IgD-negative memory B cell (primary cell): ENCODE measurements around the gene EIF2B2. TPM values are rescaled to one million over a fixed set of nuclear protein-coding genes. Genes with fewer than 3 reads are reported as not detected.
"Not testable (repeated sequence)": the region's sequence is repeated elsewhere in the genome, so short reads cannot be mapped to it uniquely, and the experiment has no call there.

Experiments used
- H3K27ac Mint-ChIP-seq, 3 donors: one replicate each; pipeline ENCODE4 v1.8.0; 2020 to 2022; ENCODE audit warnings: mild to moderate bottlenecking in 3 of 3, mixed read lengths in 3 of 3, moderate library complexity in 1 of 3
- H3K27me3 Mint-ChIP-seq: one replicate; pipeline ENCODE4 v1.8.0; 2021; ENCODE audit warnings: mixed read lengths
- H3K36me3 Mint-ChIP-seq: one replicate; pipeline ENCODE4 v1.8.0; 2020; ENCODE audit warnings: mild to moderate bottlenecking, mixed read lengths
- H3K4me1 Mint-ChIP-seq, 3 donors: one replicate each; pipeline ENCODE4 v1.8.0; 2020 to 2022; ENCODE audit warnings: mixed read lengths in 3 of 3, mild to moderate bottlenecking in 1 of 3
- H3K4me3 Mint-ChIP-seq, 4 donors: one replicate each; pipeline ENCODE4 v1.8.0; 2020 to 2022; ENCODE audit warnings: mild to moderate bottlenecking in 4 of 4, mixed read lengths in 4 of 4, moderate library complexity in 3 of 4
- H3K9me3 Mint-ChIP-seq, 3 donors: one replicate each; pipeline ENCODE4 v1.8.0; 2020 to 2021; ENCODE audit warnings: mixed read lengths in 3 of 3, mild to moderate bottlenecking in 1 of 3
- polyA plus RNA-seq: library from polyadenylated mRNA; unstranded; fragments of 300-500 nt; fragmentation: Illumina TruSeq; gene quantifications from one replicate; pipeline ENCODE4 v1.2.3, GENCODE V29; 2021

The EIF2B2 gene
- polyA plus RNA-seq, 1 donor from 2014 or later, result 29.2 TPM

- no peak overlapping the region for H3K27ac Mint-ChIP-seq
- no peaks in the 10 kb centered on the region for H3K27me3 Mint-ChIP-seq
- no peak overlapping the region for H3K4me3 Mint-ChIP-seq
- no peaks in the 10 kb centered on the region for H3K9me3 Mint-ChIP-seq
- H3K36me3 Mint-ChIP-seq, result no peaks in the 10 kb centered on the region
- peaks cover 0 to 2% (median 0%) of the 10 kb centered on the region in 3 donors for H3K4me1 Mint-ChIP-seq
Measured at GRCh38 chr14:74979029-74979428, 23.7 kb upstream of the EIF2B2 start.

GRCh38 chr14:74979442-74980397 lies 23.0 kb upstream of the EIF2B2 start:
- Mint-ChIP-seq H3K4me1 (peaks cover 0 to 2% (median 0%) of the 10 kb centered on the region in 3 donors), H3K4me3 (no peak overlapping the region), H3K27me3 (no peaks in the 10 kb centered on the region), H3K27ac (no peak overlapping the region), H3K9me3 (no peaks in the 10 kb centered on the region), H3K36me3 (no peaks in the 10 kb centered on the region)

DNA sequence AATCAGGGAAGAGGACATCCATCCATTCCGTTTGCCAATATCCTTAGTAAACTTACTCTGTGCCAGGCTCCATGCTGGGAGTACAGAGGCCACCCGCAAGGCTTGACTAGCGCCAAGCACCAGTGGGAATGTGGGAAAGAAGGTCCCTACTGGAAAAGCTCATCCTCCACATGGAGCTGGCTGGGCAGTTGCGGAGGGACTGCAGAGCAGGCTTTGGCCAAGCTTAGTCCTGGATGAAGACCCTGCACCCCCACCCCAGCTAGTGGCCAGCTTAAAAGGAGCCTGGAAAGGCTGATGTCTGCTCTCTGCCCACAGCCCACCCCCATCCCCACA lies 22.4 kb upstream of the EIF2B2 start:
- H3K4me1 Mint-ChIP-seq, result peaks cover 0 to 2% (median 0%) of the 10 kb centered on the region in 3 donors
- no peaks in the 10 kb centered on the region for H3K9me3 Mint-ChIP-seq
- H3K27ac Mint-ChIP-seq, result no peak overlapping the region
- H3K4me3 Mint-ChIP-seq, result no peak overlapping the region
- no peaks in the 10 kb centered on the region for H3K27me3 Mint-ChIP-seq
- H3K36me3 Mint-ChIP-seq, result no peaks in the 10 kb centered on the region

DNA sequence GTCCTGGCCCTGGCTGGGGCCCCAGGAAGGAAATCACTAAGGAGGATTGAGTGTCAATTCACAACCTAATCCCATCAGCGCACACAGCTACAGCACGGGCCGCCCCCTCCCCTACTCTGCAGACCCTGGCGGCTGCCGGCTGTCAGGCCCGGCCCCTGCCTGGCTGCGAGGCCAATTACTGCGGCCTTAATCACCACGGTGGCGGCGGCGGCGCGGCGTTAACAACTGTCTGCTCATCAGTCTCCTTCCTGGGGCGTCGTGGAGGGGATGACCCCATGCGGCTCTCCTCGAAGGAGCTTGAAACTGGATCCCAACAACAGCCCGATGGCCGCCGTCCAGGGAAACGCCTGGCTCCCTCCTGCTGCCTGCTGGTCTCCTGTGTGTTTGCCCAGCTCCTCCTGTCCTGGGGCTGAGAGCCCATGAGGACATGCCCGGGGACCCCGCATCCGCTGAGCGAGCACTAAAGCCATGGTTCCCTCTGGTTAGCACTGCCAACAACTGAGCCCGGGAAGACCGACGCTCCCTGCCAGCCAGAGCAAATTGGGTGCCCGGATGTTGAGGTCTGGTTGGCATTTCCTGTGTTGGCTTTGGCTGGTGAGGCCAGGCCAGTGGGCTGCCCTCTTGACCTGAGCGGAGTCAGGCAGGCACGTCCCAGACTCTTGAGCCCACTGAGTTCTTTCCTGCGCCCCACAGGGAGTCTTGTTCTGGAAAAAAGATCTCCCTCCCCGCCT lies 21.8 kb upstream of the EIF2B2 start:
- Mint-ChIP-seq H3K4me3 (no peak overlapping the region), H3K9me3 (no peaks in the 10 kb centered on the region), H3K36me3 (no peaks in the 10 kb centered on the region), H3K27me3 (no peaks in the 10 kb centered on the region), H3K4me1 (peaks cover 0 to 2% (median 0%) of the 10 kb centered on the region in 3 donors), H3K27ac (peak overlapping the region in 1 of 3 donors; percentile 35)

- no peaks in the 10 kb centered on the region for H3K9me3 Mint-ChIP-seq
- peak overlapping the region in 1 of 3 donors; percentile 35 for H3K27ac Mint-ChIP-seq
- peaks cover 0 to 2% (median 0%) of the 10 kb centered on the region in 3 donors for H3K4me1 Mint-ChIP-seq
- no peaks in the 10 kb centered on the region for H3K36me3 Mint-ChIP-seq
- H3K4me3 Mint-ChIP-seq, result no peak overlapping the region
- no peaks in the 10 kb centered on the region for H3K27me3 Mint-ChIP-seq
Measured at GRCh38 chr14:74981462-74981782, 21.3 kb upstream of the EIF2B2 start.

DNA sequence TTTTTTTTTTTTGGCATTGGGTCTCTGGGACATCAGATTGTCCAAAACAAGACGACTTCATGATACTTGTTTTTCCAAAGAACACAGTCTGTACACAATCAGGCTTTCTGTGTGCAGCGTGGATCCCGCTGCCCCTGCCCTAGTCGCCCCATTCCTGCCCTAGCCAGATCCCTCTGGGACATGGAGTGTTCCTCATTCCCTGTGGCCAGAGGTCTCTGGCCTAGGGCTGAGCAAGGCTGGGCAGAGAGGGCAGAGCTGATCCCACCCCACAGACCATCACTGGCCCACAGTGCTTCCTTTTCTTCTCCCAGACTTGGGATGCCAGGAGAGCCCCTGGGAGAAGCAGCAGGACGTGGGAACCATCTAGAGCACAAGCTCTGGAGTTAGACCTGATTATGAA lies 20.9 kb upstream of the EIF2B2 start:
- peaks cover 0 to 2% (median 0%) of the 10 kb centered on the region in 3 donors for H3K4me1 Mint-ChIP-seq
- H3K4me3 Mint-ChIP-seq, result no peak overlapping the region
- no peaks in the 10 kb centered on the region for H3K27me3 Mint-ChIP-seq
- H3K36me3 Mint-ChIP-seq, result no peaks in the 10 kb centered on the region
- peak overlapping the region in 1 of 3 donors; percentile 35 for H3K27ac Mint-ChIP-seq
- H3K9me3 Mint-ChIP-seq, result no peaks in the 10 kb centered on the region

GRCh38 chr14:74982661-74983060 lies 20.1 kb upstream of the EIF2B2 start:
- Mint-ChIP-seq H3K9me3 (no peaks in the 10 kb centered on the region), H3K27ac (no peak overlapping the region), H3K4me1 (peaks cover 0 to 2% (median 0%) of the 10 kb centered on the region in 3 donors), H3K27me3 (no peaks in the 10 kb centered on the region), H3K4me3 (peak overlapping the region in 1 of 4 donors; percentile 54), H3K36me3 (no peaks in the 10 kb centered on the region)

DNA sequence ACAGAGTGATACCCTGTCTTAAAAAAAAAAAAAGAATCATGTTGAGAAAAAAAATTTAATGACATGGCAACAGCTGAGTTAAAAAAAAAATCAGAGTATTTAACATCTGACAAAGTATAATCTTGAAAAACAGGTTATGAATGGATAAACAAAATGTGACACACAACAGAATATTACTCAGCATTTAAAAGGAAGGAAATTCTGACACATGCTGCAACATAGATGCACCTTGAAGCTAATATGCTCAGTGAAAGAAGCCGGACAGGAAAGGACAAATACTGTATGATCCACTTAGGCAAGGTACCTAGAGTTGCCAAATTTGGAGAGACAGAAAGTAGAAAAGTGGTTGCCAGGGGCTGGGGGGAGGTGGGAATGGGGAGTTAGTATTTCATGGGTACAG lies 19.4 kb upstream of the EIF2B2 start:
- no peaks in the 10 kb centered on the region for H3K27me3 Mint-ChIP-seq
- H3K36me3 Mint-ChIP-seq, result no peaks in the 10 kb centered on the region
- H3K27ac Mint-ChIP-seq, result no peak overlapping the region
- H3K9me3 Mint-ChIP-seq, result no peaks in the 10 kb centered on the region
- no peak overlapping the region for H3K4me3 Mint-ChIP-seq
- H3K4me1 Mint-ChIP-seq, result peaks cover 0 to 2% (median 0%) of the 10 kb centered on the region in 3 donors

- H3K4me1 Mint-ChIP-seq, result peaks cover 0 to 2% (median 0%) of the 10 kb centered on the region in 3 donors
- H3K9me3 Mint-ChIP-seq, result no peaks in the 10 kb centered on the region
- H3K4me3 Mint-ChIP-seq, result no peak overlapping the region
- H3K36me3 Mint-ChIP-seq, result no peaks in the 10 kb centered on the region
- H3K27ac Mint-ChIP-seq, result no peak overlapping the region
- no peaks in the 10 kb centered on the region for H3K27me3 Mint-ChIP-seq
Measured at GRCh38 chr14:74984236-74985027, 18.3 kb upstream of the EIF2B2 start.

DNA sequence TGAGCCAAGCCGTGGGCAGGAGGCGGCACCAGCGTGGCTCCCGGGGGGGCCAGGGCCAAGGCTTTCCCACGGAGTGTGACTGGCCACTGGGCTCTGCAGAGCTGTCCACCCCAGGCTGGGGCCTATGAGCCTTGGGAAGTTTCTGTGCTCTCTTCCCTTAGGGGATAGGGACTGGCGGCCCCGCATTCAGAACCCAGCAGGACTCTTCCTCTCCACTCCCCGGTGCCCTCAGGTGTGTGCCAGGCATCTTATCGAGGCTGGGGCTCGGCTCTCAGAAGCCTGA lies 17.8 kb upstream of the EIF2B2 start:
- Mint-ChIP-seq H3K36me3 (no peaks in the 10 kb centered on the region), H3K27ac (no peak overlapping the region), H3K4me1 (peaks cover 0 to 2% (median 0%) of the 10 kb centered on the region in 3 donors), H3K9me3 (no peaks in the 10 kb centered on the region), H3K27me3 (no peaks in the 10 kb centered on the region), H3K4me3 (no peak overlapping the region)

- peaks cover 0 to 2% (median 0%) of the 10 kb centered on the region in 3 donors for H3K4me1 Mint-ChIP-seq
- no peaks in the 10 kb centered on the region for H3K9me3 Mint-ChIP-seq
- no peaks in the 10 kb centered on the region for H3K36me3 Mint-ChIP-seq
- no peak overlapping the region for H3K4me3 Mint-ChIP-seq
- H3K27me3 Mint-ChIP-seq, result no peaks in the 10 kb centered on the region
- H3K27ac Mint-ChIP-seq, result no peak overlapping the region
Measured at GRCh38 chr14:74985806-74986205, 16.9 kb upstream of the EIF2B2 start.

DNA sequence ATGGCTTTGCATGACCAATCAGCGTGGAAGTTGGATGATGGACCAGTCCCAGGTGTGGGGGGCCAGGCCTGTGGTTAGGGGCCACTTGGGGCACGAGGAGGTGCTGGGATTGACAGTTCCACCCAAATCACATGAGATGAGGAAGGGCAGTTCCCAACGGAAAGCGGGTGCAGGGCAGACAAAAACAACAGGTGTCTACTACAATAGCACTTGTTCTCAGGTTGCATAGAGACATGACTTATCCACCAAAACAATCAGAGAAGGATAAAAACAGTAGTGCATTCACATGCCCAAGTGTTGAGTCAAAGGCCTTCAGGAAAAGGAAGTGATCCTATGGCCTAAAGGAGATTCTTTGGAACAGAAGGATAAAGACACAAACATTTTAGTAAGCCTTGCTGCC lies 14.6 kb upstream of the EIF2B2 start:
- Mint-ChIP-seq H3K9me3 (no peaks in the 10 kb centered on the region), H3K27me3 (no peaks in the 10 kb centered on the region), H3K4me1 (no peaks in the 10 kb centered on the region), H3K36me3 (no peaks in the 10 kb centered on the region), H3K4me3 (no peak overlapping the region), H3K27ac (no peak overlapping the region)

DNA sequence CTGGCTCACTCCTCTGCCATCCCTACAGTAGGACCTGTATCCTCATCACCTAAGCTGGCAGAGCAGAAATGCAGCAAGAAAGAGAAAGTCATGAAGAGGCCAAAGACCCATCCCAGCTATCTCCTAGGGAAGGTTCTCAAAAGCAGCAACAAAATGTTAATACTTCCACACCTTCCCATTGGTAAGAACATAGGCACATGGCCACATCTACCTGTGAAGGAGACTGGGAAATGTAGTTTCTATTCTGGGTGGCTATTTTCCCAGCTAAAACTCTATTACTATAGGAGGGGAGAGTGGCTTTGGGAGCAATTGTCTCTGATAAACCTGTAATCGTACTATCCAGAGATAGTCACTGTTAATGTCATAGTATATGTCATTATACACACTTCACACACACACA lies 13.7 kb upstream of the EIF2B2 start:
- H3K36me3 Mint-ChIP-seq, result no peaks in the 10 kb centered on the region
- no peaks in the 10 kb centered on the region for H3K27me3 Mint-ChIP-seq
- H3K4me1 Mint-ChIP-seq, result no peaks in the 10 kb centered on the region
- H3K9me3 Mint-ChIP-seq, result no peaks in the 10 kb centered on the region
- no peak overlapping the region for H3K27ac Mint-ChIP-seq
- H3K4me3 Mint-ChIP-seq, result no peak overlapping the region

DNA sequence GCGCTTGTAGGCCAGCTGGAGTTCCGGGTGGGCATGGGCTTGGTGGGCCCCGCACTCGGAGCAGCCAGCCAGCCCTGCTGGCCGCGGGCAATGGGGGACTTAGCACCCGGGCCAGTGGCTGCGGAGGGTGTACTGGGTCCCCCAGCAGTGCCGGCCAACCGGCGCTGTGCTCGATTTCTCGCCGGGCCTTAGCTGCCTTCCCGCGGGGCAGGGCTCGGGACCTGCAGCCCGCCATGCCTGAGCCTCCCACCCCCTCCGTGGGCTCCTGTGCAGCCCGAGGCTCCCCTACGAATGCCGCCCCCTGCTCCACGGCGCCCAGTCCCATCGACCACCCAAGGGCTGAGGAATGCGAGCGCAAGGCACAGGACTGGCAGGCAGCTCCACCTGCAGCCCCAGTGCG lies 8.5 kb upstream of the EIF2B2 start:
- not testable (repeated sequence) for H3K9me3 Mint-ChIP-seq, H3K36me3 Mint-ChIP-seq, H3K4me1 Mint-ChIP-seq, H3K27me3 Mint-ChIP-seq, H3K27ac Mint-ChIP-seq, H3K4me3 Mint-ChIP-seq

DNA sequence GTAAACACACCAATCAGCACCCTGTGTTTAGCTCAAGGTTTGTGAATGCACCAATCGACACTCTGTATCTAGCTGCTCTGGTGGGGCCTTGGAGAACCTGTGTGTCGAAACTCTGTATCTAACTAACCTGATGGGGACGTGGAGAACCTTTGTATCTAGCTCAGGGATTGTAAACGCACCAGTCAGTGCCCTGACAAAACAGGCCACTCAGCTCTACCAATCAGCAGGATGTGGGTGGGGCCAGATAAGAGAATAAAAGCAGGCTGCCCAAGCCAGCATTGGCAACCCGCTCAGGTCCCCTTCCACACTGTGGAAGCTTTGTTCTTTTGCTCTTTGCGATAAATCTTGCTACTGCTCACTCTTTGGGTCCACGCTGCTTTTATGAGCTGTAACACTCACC lies 6.9 kb upstream of the EIF2B2 start:
- not testable (repeated sequence) for H3K4me3 Mint-ChIP-seq, H3K4me1 Mint-ChIP-seq, H3K27ac Mint-ChIP-seq, H3K36me3 Mint-ChIP-seq, H3K9me3 Mint-ChIP-seq, H3K27me3 Mint-ChIP-seq
